CD4-positive, alpha-beta T cell treated with Interleukin-2 at 100 ng/mL for 4 hours (primary cell): ENCODE results near the gene IL34.

Experiments used
- DNase-seq: peaks from one replicate; pipeline ENCODE4 v3.0.0-alpha.2; 2020; ENCODE audit warnings: low spot score

IL34 gene

DNA sequence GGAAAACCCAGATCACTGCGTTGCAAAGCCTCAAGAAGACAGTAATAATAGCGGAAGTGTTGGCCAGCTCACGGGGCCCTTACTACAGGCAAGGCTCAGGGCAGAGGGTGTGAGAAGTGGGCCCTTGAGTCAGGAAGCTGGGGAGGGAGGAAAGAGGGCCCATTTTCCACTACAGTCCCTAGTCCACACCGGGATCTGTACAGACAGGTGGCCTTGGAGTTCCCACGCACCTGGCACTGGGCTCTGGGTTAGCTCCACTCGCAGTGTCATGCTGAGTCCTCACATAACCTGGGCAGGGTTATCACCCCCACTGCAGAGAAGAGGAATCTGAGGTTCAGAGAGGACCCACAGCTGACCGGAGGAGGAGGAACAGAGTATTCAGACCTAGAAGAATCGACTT, 56.3 kb downstream of the IL34 start:
- DNase-seq, result no peak

DNA sequence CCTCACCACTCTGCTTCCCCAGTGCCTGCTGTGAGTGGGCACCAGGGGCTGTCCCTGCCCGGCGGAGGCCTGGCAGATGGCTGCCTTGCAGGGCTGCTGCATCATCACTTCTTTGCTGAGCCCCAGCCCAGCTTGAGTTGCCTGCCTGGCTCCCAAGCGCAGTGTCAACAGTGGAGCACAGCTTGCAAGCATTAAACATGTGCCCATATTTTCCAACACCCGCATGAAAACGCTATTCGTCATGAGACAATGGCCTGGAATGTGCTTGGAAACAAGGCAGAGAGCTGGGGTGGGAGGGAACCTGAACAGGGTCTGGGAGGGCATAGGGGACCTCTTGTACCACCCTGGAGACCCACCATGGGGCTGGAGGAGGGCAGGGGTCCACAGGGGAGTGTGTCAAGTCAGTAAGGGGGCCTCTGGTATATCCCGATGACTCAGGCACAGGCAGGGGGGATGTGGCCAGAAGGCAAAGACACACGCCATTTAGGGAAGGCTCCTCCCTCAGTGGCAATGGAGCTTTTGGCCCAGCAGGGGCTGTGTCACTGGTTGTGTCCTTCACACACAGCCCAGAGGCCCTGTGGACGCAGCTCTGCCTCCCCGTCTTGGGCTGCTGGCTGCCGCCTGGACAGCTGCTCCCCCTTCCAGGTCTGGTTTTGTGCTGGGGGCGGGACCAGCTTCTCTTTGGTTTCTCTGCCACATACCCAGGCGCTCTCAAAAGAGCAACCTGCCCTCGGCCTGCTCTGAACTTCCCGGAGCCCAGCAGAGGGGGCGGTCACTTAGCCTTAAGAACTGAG, 56.9 kb downstream of the IL34 start:
- no peak for DNase-seq

DNA sequence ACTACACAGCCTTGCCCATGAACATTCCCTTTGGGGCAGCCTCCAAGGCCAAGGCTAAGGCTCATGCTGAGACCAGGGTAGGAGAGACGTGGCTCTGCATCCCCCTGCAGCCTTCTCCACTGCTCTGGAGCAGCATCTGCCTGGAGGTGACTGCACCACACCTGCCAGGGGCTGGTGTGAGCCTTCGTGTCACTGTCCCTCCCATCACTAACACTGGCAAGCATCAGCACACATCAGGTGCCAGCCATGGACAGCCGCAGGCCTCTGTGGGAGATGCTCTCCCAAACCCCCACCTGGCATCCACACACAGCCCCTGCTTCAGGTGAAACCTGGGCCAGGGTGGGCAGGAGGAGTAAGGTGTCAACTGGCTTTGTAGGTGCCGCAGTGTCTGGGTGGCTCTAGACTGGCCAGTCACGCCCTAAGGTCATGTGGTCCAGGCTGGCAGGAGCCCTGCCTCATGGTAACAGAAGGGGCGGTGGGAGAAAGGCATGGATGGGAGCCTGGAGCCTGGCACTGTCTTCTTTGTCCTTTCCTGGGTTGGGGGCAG, 57.5 kb downstream of the IL34 start:
- no peak for DNase-seq

DNA sequence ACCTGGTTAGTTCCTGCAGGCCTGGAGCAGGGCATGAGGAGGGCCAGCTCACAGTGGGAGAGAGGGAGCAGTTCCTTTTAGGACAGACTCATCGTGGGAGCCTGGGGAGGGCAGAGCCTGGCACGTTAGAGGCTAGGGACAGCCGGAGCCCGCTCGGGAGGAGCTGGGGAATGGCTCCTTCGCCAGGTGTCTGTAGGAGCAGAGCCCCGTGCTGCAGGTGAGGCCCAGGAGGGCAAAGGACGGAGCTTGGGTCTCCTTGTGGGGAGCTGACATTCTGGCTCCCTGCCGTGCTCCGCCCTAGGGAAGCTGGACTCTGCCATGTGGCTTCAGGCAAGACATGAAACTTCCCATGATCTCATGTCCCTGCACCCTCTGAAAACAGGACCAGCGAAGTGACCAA, 58.2 kb downstream of the IL34 start:
- DNase-seq, result no peak

DNA sequence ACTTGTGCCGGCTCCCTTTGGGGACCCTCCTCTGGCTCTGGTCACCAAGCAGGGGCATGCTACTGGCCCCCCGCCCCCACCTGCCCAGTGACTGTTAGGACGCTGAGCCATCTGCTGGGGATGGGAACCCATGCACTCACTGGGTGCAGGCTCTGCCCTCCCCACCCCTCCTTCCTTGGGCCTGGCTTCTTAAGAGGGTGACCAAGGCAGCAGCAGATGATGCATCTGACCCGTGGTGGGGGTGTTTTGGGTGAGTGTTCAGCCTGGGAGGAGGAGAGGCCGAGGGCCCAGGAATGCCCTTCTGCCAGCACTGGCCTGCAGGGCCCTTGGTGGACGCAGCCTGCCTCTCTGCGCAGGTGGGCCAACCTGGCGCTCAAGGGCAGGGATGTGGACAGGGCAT, 58.7 kb downstream of the IL34 start:
- no peak for DNase-seq

DNA sequence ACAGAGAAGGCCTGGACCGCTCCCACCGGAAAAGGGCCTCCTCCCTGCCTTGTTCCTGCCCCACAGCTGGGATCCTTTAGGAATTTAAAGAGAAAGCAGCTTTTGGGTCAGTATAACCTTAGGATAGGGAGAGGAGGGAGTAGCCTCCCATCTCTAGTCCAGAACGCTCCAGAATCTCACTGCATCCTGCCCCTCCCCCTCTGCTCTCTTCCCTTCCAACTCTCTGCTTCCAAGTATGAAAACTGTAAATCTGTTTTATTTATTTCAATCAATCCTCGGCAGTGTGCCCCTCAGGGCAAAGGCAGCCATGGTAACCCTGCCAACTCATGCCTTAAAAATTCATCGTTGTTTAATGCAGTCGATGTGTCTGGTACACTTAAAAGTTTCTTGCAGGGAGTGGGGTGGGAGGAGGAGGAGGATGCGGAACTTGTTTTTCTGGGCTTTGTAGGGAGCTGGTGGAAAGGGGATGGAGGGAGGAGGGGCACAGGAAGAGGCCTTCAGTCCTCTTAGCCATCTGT, 60.6 kb downstream of the IL34 start:
- DNase-seq, result no peak

DNA sequence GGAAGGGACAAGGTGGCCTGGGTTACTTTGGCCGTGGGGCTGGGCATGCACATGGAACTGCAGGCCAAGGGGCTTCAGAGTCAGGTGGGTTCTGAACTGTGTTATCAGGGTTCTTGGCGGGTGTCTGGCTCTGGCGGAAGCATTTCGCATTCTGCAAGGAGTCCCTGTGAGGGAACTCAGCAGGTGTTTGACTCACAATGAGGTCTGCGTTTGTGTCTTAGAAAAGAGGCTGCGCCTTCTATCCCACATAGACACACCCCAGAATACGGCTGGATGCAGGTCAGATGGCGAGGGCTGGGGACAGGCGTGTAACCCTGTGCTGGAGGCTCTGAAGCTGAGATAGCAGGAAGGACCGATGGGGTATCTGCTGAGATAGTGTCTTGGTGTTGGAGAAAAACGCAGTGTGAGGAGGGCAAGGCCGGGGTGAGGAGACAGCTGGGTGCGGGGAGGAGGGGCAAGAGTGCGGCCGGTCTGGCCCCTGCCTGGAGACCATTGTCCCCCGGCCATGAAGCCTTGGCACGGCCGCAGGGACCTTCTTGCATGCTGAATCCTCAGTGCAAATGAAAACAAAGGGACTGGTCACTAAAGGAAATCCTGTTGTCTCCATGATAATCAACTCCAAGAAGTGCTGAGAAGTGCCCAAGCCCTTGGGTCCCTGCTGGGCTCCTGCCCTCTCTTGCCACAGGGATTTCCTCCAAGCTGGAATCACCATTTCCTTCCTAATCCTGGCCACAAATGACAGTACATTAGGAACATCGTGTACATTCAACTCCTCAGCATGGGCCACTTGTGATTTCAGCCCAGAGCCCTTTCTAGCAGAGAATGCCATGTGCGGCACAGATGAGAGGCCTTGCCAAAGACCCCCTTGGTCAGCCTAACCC, 62.2 kb downstream of the IL34 start:
- no peak for DNase-seq

DNA sequence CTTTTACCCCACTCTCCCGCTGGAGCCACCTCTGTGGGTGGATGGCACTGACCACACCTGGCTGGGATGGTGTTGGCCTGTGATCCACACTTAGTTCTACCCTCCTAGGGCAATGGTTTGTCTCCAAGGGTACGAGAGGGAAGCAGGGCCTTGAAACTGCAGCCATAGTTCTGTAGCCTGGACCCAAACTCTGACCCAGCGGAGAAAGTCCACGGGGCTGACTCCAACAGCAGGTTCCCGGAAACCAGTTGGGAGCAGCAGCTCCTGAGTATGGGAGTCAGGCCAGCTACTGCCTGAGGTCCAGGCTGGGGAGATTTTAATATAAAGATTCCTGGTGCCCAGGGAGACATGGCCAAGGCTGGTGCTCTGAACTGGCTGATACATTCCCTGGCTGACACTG, 63.1 kb downstream of the IL34 start:
- no peak for DNase-seq

DNA sequence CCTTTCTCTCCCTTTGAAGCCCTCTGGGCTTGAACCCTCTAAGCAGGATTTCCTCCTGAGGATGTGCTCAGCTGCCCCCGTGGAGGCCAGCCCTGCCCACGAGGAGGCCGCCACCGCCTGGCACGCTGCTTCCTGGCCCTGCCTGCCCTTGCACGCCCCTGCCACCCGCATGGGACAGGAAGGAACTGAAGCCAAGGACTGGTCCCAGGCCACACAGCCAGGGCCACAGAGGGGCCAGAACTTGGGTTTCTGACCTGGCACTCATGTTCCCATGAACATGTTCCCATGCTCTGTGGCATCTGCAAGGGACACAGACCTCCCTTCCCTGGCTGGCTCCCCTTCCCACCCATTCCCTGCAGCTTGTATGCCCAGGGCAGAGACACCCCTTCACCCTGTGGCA, 63.6 kb downstream of the IL34 start:
- no peak for DNase-seq
